ENCODE data around the gene SLC16A1. TPM values are rescaled to one million over a fixed set of nuclear protein-coding genes. Genes with fewer than 3 reads are reported as not detected.
"Not testable (repeated sequence)": the region's sequence is repeated elsewhere in the genome, so short reads cannot be mapped to it uniquely, and the experiment has no call there.

SLC16A1 gene
- total RNA-seq, 1 experiment from 2014 or later, result 113 TPM

GRCh38 chr1:112893288-112894009 lies 62.5 kb downstream of the SLC16A1 start:
- no peak for DNase-seq (ENCODE audit: low spot score)
- in situ Hi-C loops (cut with HindIII; ENCODE audit: low sequenced_read_pairs), result no loop called here

- DNase-seq (ENCODE audit: low spot score); in situ Hi-C loops (cut with HindIII; ENCODE audit: low sequenced_read_pairs): not testable (repeated sequence)
Measured at GRCh38 chr1:112889906-112890305, 66.1 kb downstream of the SLC16A1 start.

GRCh38 chr1:112889052-112889768 lies 66.8 kb downstream of the SLC16A1 start:
- DNase-seq (ENCODE audit: low spot score), result no peak
- in situ Hi-C loops (cut with HindIII; ENCODE audit: low sequenced_read_pairs), result no loop called here

GRCh38 chr1:112888630-112889029 lies 67.4 kb downstream of the SLC16A1 start:
- in situ Hi-C loops (cut with HindIII; ENCODE audit: low sequenced_read_pairs), result no loop called here
- DNase-seq (ENCODE audit: low spot score), result no peak

GRCh38 chr1:112887599-112888283 lies 68.3 kb downstream of the SLC16A1 start:
- DNase-seq (ENCODE audit: low spot score), result no peak
- in situ Hi-C loops (cut with HindIII; ENCODE audit: low sequenced_read_pairs), result no loop called here

- DNase-seq (ENCODE audit: low spot score); in situ Hi-C loops (cut with HindIII; ENCODE audit: low sequenced_read_pairs): not testable (repeated sequence)
Measured at GRCh38 chr1:112884996-112885395, 71.0 kb downstream of the SLC16A1 start.

- DNase-seq (ENCODE audit: low spot score), result no peak
- in situ Hi-C loops (cut with HindIII; ENCODE audit: low sequenced_read_pairs), result no loop called here
Measured at GRCh38 chr1:112882271-112882744, 73.7 kb downstream of the SLC16A1 start.

- in situ Hi-C loops (cut with HindIII; ENCODE audit: low sequenced_read_pairs), result no loop called here
- no peak for DNase-seq (ENCODE audit: low spot score)
Measured at GRCh38 chr1:112881742-112882127, 74.3 kb downstream of the SLC16A1 start.

GRCh38 chr1:112879834-112880233 lies 76.2 kb downstream of the SLC16A1 start:
- in situ Hi-C loops (cut with HindIII; ENCODE audit: low sequenced_read_pairs), result no loop called here
- DNase-seq (ENCODE audit: low spot score), result no peak

- DNase-seq (ENCODE audit: low spot score), result no peak
- in situ Hi-C loops (cut with HindIII; ENCODE audit: low sequenced_read_pairs), result no loop called here
Measured at GRCh38 chr1:112878321-112878720, 77.7 kb downstream of the SLC16A1 start.

GRCh38 chr1:112877750-112878149 lies 78.2 kb downstream of the SLC16A1 start:
- in situ Hi-C loops (cut with HindIII; ENCODE audit: low sequenced_read_pairs), result no loop called here
- DNase-seq (ENCODE audit: low spot score), result no peak

GRCh38 chr1:112876315-112876714 lies 79.7 kb downstream of the SLC16A1 start:
- in situ Hi-C loops (cut with HindIII; ENCODE audit: low sequenced_read_pairs), result no loop called here
- DNase-seq (ENCODE audit: low spot score), result no peak

- in situ Hi-C loops (cut with HindIII; ENCODE audit: low sequenced_read_pairs), result no loop called here
- DNase-seq (ENCODE audit: low spot score), result no peak
Measured at GRCh38 chr1:112872551-112872962, 83.4 kb downstream of the SLC16A1 start.

- in situ Hi-C loops (cut with HindIII; ENCODE audit: low sequenced_read_pairs), result no loop called here
- DNase-seq (ENCODE audit: low spot score), result no peak
Measured at GRCh38 chr1:112870887-112871646, 84.9 kb downstream of the SLC16A1 start.

- no peak for DNase-seq (ENCODE audit: low spot score)
- in situ Hi-C loops (cut with HindIII; ENCODE audit: low sequenced_read_pairs), result no loop called here
Measured at GRCh38 chr1:112869895-112870294, 86.1 kb downstream of the SLC16A1 start.

- in situ Hi-C loops (cut with HindIII; ENCODE audit: low sequenced_read_pairs), result no loop called here
Measured at GRCh38 chr1:112868191-112868590, 87.8 kb downstream of the SLC16A1 start.

GRCh38 chr1:112866981-112867380 lies 89.0 kb downstream of the SLC16A1 start:
- in situ Hi-C loops (cut with HindIII; ENCODE audit: low sequenced_read_pairs), result no loop called here
- DNase-seq (ENCODE audit: low spot score), result no peak

More at GRCh38 chr1:112868191-112868590, 87.8 kb downstream of the SLC16A1 start:
- DNase-seq (ENCODE audit: low spot score), result no peak

- no peak for DNase-seq (ENCODE audit: low spot score)
Measured at GRCh38 chr1:112866151-112866550, 89.8 kb downstream of the SLC16A1 start.

GRCh38 chr1:112862753-112863426 lies 93.1 kb downstream of the SLC16A1 start:
- in situ Hi-C loops (cut with HindIII; ENCODE audit: low sequenced_read_pairs), result no loop called here
- DNase-seq (ENCODE audit: low spot score), result no peak

More at GRCh38 chr1:112866151-112866550, 89.8 kb downstream of the SLC16A1 start:
- in situ Hi-C loops (cut with HindIII; ENCODE audit: low sequenced_read_pairs), result no loop called here

Data from G401 (cell line).